Kidney (tissue), 14 donors: ENCODE data around the gene ZBTB7A. TPM values are rescaled to one million over a fixed set of nuclear protein-coding genes. Genes with fewer than 3 reads are reported as not detected.

Source experiments
- DNase-seq, 5 donors: peaks; one replicate each; pipeline ENCODE4 v3.0.0-alpha.2; 2013 to 2020
- FAIRE-seq: peaks from 2 replicates; lab custom pipeline; 2012; peaks lifted over from hg19 to GRCh38; lab: Jason Lieb, UNC
- H3K27ac ChIP-seq, 2 donors: one replicate each; pipeline ENCODE4 v1.7.0; 2013; ENCODE audit warnings: low read depth in 2 of 2, low read length in 2 of 2, inconsistent platforms in 1 of 2
- H3K27me3 ChIP-seq: one replicate; pipeline ENCODE4 v1.7.1; 2013; ENCODE audit warnings: low read length, inconsistent platforms; ENCODE audit not compliant: control insufficient read depth, insufficient read depth
- H3K36me3 ChIP-seq, 3 donors: one replicate each; pipeline versions ENCODE4 v1.7.0 to v1.7.1; 2013; ENCODE audit warnings: low read length in 3 of 3, control low read depth in 1 of 3, inconsistent platforms in 1 of 3; ENCODE audit not compliant: insufficient read depth in 3 of 3, control insufficient read depth in 2 of 3
- H3K4me1 ChIP-seq, 3 donors: one replicate each; pipeline versions ENCODE4 v1.7.0 to v1.7.1; 2013; ENCODE audit warnings: low read length in 3 of 3, inconsistent platforms in 1 of 3, low read depth in 1 of 3; ENCODE audit not compliant: control insufficient read depth in 2 of 3, insufficient read depth in 2 of 3
- H3K4me3 ChIP-seq, 3 donors: one replicate each; pipeline versions ENCODE4 v1.7.0 to v1.8.1; 2013; ENCODE audit warnings: low read length in 3 of 3, control low read depth in 1 of 3, inconsistent platforms in 1 of 3
- H3K9ac ChIP-seq, 3 donors: one replicate each; pipeline versions ENCODE4 v1.7.0 to v1.7.1; 2013; ENCODE audit warnings: low read length in 3 of 3, control low read depth in 1 of 3, inconsistent platforms in 1 of 3
- H3K9me3 ChIP-seq, 3 donors: one replicate each; pipeline versions ENCODE4 v1.7.0 to v1.7.1; 2013; ENCODE audit warnings: low read length in 3 of 3, control low read depth in 1 of 3, inconsistent platforms in 1 of 3; ENCODE audit not compliant: control insufficient read depth in 2 of 3, insufficient read depth in 1 of 3
- intact Hi-C: fragments of 100-400 bp; cut with DNase I; formaldehyde crosslinking; loops from one replicate; pipeline ENCODE4 v1.11.1; 2022
- polyA plus RNA-seq: library from polyadenylated mRNA; stranded (reverse); fragments of 350-450 nt; fragmentation: Illumina TruSeq; extraction: RNeasy Lipid Tissue Mini Kit (QIAGEN cat#74804); gene quantifications from one replicate; pipeline ENCODE4 v1.2.3, GENCODE V29; 2014; ENCODE audit warnings: low read depth, low replicate concordance; ENCODE audit not compliant: insufficient read depth
- total RNA-seq: library from RNA; stranded (reverse); fragmentation: NEBNext Ultra II Directional; extraction: Animal tissue kit (Norgen Biotek cat#: 25700); gene quantifications from one replicate; pipeline ENCODE4 v1.2.1, GENCODE V29; 2021
- TF ChIP-seq, protein P1 (sequence below): IDR thresholded peaks from 3 replicates; pipeline ENCODE4 v1.5.1; 2012; ENCODE audit warnings: mild to moderate bottlenecking, moderate library complexity, borderline replicate concordance; ENCODE audit not compliant: insufficient read depth; ENCODE audit errors: extremely low read depth
- donor health status: control.
- donor health status: control.
- donor health status: control.
- donor health status: control.
- donor health status: control.
- donor health status: DM: yes; HTN: yes; CAD: no.
- donor health status: Normal renal cell carcinoma (clear cell type).

ZBTB7A gene
- total and polyA plus RNA-seq, 2 donors from 2014 or later = 8.9 to 53.2 TPM

GRCh38 chr19:4094761-4095487, 28.2 kb upstream of the ZBTB7A start:
- intact Hi-C loops = no loop called here
- no peak for FAIRE-seq
- DNase-seq = no peak
- H3K9me3 ChIP-seq = no peaks in the 10 kb centered on the region
- peaks cover 0 to 5% (median 0%) of the 10 kb centered on the region in 3 donors for H3K4me1 ChIP-seq
- H3K27me3 ChIP-seq = no peaks in the 10 kb centered on the region
- H3K4me3 ChIP-seq = no peak overlapping the region
- no peak overlapping the region for H3K27ac ChIP-seq
- TF ChIP-seq, protein P1, sequence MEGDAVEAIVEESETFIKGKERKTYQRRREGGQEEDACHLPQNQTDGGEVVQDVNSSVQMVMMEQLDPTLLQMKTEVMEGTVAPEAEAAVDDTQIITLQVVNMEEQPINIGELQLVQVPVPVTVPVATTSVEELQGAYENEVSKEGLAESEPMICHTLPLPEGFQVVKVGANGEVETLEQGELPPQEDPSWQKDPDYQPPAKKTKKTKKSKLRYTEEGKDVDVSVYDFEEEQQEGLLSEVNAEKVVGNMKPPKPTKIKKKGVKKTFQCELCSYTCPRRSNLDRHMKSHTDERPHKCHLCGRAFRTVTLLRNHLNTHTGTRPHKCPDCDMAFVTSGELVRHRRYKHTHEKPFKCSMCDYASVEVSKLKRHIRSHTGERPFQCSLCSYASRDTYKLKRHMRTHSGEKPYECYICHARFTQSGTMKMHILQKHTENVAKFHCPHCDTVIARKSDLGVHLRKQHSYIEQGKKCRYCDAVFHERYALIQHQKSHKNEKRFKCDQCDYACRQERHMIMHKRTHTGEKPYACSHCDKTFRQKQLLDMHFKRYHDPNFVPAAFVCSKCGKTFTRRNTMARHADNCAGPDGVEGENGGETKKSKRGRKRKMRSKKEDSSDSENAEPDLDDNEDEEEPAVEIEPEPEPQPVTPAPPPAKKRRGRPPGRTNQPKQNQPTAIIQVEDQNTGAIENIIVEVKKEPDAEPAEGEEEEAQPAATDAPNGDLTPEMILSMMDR = no peak
- no peak overlapping the region for H3K9ac ChIP-seq
- H3K36me3 ChIP-seq = peaks cover 0 to 2% (median 0%) of the 10 kb centered on the region in 3 donors

DNA sequence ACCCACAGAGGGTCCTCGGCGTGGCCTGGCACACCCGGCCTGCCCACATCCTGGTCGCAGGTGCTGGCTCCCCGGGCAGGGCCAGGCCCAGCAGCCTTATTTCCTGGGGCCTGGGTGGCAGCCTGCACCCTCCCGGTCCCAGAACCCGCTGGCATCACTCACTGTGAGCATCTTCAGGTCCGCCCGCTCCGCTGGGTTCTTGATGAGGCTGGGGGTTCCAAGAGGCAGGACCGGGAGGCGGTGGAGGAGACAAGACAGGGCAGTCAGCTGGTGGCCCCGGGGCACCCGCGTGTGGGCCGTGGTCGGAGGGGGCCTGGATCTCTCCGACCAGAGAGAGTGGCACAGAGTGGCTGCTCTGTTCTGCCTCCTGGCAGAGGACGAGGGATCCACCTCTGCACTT, 27.6 kb upstream of the ZBTB7A start:
- peaks cover 0 to 5% (median 0%) of the 10 kb centered on the region in 3 donors for H3K4me1 ChIP-seq
- no peaks in the 10 kb centered on the region for H3K9me3 ChIP-seq
- DNase-seq (no peak), FAIRE-seq (no peak)
- TF ChIP-seq, protein P1 = no peak
- H3K9ac ChIP-seq = no peak overlapping the region
- no peaks in the 10 kb centered on the region for H3K27me3 ChIP-seq
- peaks cover 0 to 2% (median 0%) of the 10 kb centered on the region in 3 donors for H3K36me3 ChIP-seq
- H3K4me3 ChIP-seq = no peak overlapping the region
- no peak overlapping the region for H3K27ac ChIP-seq
- intact Hi-C loops = no loop called here

DNA sequence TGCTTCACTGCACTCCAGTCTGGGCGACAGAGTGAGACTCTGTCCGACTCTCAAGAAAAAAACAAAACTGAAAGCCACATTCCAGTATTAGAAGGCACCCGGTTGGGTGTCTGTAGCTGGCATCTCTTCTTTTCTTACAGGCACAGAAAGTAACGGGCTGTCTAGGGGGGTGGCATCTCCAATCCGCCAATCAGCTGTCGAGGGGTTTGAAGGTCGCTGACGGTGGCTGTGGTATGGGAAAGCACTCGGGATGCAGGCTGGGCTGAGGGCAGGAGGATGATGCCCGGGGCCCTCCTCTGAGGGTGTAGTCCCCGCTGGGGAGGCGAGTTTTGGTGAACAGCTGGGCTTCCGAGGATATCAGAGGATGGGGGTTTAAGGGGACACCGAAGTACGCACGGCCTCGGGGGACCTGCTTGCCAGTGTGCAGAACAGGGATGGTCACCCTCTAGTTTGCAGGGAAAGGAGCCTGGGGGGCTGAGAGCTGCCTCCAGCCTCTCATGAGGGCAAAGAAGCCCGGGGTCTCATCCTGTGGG, 27.0 kb upstream of the ZBTB7A start:
- TF ChIP-seq, protein P1 = no peak

More for the DNA sequence above, 27.0 kb upstream of the ZBTB7A start:
- Histone ChIP-seq H3K9me3 (no peaks in the 10 kb centered on the region), H3K9ac (no peak overlapping the region), H3K4me1 (peaks cover 0 to 5% (median 0%) of the 10 kb centered on the region in 3 donors), H3K4me3 (no peak overlapping the region), H3K27ac (no peak overlapping the region), H3K36me3 (peaks cover 0 to 2% (median 0%) of the 10 kb centered on the region in 3 donors), H3K27me3 (no peaks in the 10 kb centered on the region)
- intact Hi-C loops = no loop called here
- no peak for FAIRE-seq
- no peak for DNase-seq
